GM23338 (cell line): ENCODE data around the gene PDCD2L.
"Not testable (repeated sequence)": the region's sequence is repeated elsewhere in the genome, so short reads cannot be mapped to it uniquely, and the experiment has no call there.

Experiments
- CREB1 ChIP-seq: fragments of 250-450 bp; sonication (Bioruptor Pico); IDR thresholded peaks from 2 replicates; pipeline ENCODE4 v1.5.0; 2020; ENCODE audit warnings: low read depth, mild to moderate bottlenecking, moderate library complexity
- EZH2 ChIP-seq: fragments of 200-600 bp; sonication (generic); IDR thresholded peaks from one replicate; pipeline ENCODE4 v1.8.0; 2017; ENCODE audit warnings: antibody characterized with exemption, mild to moderate bottlenecking, low read depth; ENCODE audit not compliant: unreplicated experiment
- EZH2phosphoT487 ChIP-seq: fragments of 200-600 bp; sonication (generic); IDR thresholded peaks from one replicate; pipeline ENCODE4 v1.8.1; 2018; ENCODE audit warnings: antibody characterized with exemption; ENCODE audit not compliant: unreplicated experiment
- JUNB ChIP-seq: IDR thresholded peaks from one replicate; pipeline ENCODE4 v1.6.1; 2016; ENCODE audit warnings: antibody characterized with exemption; ENCODE audit not compliant: unreplicated experiment
- NANOG ChIP-seq: IDR thresholded peaks from 2 replicates; pipeline ENCODE4 v1.6.1; 2016; ENCODE audit warnings: antibody characterized with exemption, borderline replicate concordance
- POLR2AphosphoS5 ChIP-seq: IDR thresholded peaks from 2 replicates; pipeline ENCODE4 v1.6.1; 2016; ENCODE audit warnings: antibody characterized with exemption, low read depth
- STAT1 ChIP-seq: IDR thresholded peaks from one replicate; pipeline ENCODE4 v1.6.1; 2016; ENCODE audit warnings: antibody characterized with exemption; ENCODE audit not compliant: unreplicated experiment
- ZNF114 ChIP-seq: fragments of 250-450 bp; sonication (Bioruptor Pico); IDR thresholded peaks from 2 replicates; pipeline ENCODE4 v1.5.0; 2020; ENCODE audit warnings: mild to moderate bottlenecking, moderate library complexity
- ZNF331 ChIP-seq: fragments of 250-450 bp; sonication (Bioruptor Pico); IDR thresholded peaks from 2 replicates; pipeline ENCODE4 v1.5.0; 2020; ENCODE audit warnings: low read depth, mild to moderate bottlenecking, moderate library complexity
- TF ChIP-seq, protein P1 (sequence below), 2 experiments: fragments of 200-600 bp in 1 of 2; sonication (generic) in 1 of 2; conservative IDR thresholded peaks; 2 replicates each; pipeline versions ENCODE4 v1.5.1 to v1.6.1; 2016 to 2017; ENCODE audit warnings: antibody characterized with exemption in 2 of 2, low read depth in 2 of 2, mild to moderate bottlenecking in 2 of 2, moderate library complexity in 1 of 2
- TF ChIP-seq, protein P2 (sequence below): IDR thresholded peaks from one replicate; pipeline ENCODE4 v1.6.1; 2018; ENCODE audit warnings: antibody characterized with exemption; ENCODE audit not compliant: unreplicated experiment
- TF ChIP-seq, protein P3 (sequence below): fragments of 250-450 bp; sonication (Bioruptor Pico); IDR thresholded peaks from 2 replicates; pipeline ENCODE4 v1.5.0; 2020; ENCODE audit warnings: mild to moderate bottlenecking, moderate library complexity
- TF ChIP-seq, protein P4 (sequence below): IDR thresholded peaks from 2 replicates; pipeline ENCODE4 v1.6.1; 2016; ENCODE audit warnings: antibody characterized with exemption

DNA sequence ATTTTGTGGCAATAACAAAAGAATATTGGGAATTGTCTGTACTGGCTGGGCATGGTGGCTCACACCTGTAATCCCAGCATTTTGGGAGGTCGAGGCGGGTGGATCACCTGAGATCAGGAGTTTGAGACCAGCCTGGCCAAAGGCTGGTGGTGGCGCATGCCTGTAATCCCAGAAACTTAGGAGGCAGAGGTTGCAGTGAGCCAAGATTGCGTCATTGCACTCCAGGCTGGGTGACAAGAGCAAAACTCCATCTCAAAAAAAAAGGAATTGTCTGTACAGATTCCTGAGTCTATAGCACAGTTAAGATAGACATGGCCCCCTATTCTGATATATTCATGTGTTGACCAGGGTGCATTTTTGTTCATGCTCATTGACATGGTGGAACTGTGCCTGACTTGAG lies 60.6 kb downstream of the PDCD2L start:
- TF ChIP-seq, protein P1, sequence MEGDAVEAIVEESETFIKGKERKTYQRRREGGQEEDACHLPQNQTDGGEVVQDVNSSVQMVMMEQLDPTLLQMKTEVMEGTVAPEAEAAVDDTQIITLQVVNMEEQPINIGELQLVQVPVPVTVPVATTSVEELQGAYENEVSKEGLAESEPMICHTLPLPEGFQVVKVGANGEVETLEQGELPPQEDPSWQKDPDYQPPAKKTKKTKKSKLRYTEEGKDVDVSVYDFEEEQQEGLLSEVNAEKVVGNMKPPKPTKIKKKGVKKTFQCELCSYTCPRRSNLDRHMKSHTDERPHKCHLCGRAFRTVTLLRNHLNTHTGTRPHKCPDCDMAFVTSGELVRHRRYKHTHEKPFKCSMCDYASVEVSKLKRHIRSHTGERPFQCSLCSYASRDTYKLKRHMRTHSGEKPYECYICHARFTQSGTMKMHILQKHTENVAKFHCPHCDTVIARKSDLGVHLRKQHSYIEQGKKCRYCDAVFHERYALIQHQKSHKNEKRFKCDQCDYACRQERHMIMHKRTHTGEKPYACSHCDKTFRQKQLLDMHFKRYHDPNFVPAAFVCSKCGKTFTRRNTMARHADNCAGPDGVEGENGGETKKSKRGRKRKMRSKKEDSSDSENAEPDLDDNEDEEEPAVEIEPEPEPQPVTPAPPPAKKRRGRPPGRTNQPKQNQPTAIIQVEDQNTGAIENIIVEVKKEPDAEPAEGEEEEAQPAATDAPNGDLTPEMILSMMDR (conservative IDR thresholded peaks at IDR 0.05; ENCODE audit: low read depth in 2 of 2) = not testable (repeated sequence)
- TF ChIP-seq POLR2AphosphoS5; EZH2phosphoT487; ZNF114 (CRISPR knock-in tag); JUNB; EZH2; CREB1; ZNF331 (CRISPR knock-in tag); STAT1; NANOG: not testable (repeated sequence)
- TF ChIP-seq, protein P2, sequence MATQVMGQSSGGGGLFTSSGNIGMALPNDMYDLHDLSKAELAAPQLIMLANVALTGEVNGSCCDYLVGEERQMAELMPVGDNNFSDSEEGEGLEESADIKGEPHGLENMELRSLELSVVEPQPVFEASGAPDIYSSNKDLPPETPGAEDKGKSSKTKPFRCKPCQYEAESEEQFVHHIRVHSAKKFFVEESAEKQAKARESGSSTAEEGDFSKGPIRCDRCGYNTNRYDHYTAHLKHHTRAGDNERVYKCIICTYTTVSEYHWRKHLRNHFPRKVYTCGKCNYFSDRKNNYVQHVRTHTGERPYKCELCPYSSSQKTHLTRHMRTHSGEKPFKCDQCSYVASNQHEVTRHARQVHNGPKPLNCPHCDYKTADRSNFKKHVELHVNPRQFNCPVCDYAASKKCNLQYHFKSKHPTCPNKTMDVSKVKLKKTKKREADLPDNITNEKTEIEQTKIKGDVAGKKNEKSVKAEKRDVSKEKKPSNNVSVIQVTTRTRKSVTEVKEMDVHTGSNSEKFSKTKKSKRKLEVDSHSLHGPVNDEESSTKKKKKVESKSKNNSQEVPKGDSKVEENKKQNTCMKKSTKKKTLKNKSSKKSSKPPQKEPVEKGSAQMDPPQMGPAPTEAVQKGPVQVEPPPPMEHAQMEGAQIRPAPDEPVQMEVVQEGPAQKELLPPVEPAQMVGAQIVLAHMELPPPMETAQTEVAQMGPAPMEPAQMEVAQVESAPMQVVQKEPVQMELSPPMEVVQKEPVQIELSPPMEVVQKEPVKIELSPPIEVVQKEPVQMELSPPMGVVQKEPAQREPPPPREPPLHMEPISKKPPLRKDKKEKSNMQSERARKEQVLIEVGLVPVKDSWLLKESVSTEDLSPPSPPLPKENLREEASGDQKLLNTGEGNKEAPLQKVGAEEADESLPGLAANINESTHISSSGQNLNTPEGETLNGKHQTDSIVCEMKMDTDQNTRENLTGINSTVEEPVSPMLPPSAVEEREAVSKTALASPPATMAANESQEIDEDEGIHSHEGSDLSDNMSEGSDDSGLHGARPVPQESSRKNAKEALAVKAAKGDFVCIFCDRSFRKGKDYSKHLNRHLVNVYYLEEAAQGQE = not testable (repeated sequence)
- TF ChIP-seq, protein P3, sequence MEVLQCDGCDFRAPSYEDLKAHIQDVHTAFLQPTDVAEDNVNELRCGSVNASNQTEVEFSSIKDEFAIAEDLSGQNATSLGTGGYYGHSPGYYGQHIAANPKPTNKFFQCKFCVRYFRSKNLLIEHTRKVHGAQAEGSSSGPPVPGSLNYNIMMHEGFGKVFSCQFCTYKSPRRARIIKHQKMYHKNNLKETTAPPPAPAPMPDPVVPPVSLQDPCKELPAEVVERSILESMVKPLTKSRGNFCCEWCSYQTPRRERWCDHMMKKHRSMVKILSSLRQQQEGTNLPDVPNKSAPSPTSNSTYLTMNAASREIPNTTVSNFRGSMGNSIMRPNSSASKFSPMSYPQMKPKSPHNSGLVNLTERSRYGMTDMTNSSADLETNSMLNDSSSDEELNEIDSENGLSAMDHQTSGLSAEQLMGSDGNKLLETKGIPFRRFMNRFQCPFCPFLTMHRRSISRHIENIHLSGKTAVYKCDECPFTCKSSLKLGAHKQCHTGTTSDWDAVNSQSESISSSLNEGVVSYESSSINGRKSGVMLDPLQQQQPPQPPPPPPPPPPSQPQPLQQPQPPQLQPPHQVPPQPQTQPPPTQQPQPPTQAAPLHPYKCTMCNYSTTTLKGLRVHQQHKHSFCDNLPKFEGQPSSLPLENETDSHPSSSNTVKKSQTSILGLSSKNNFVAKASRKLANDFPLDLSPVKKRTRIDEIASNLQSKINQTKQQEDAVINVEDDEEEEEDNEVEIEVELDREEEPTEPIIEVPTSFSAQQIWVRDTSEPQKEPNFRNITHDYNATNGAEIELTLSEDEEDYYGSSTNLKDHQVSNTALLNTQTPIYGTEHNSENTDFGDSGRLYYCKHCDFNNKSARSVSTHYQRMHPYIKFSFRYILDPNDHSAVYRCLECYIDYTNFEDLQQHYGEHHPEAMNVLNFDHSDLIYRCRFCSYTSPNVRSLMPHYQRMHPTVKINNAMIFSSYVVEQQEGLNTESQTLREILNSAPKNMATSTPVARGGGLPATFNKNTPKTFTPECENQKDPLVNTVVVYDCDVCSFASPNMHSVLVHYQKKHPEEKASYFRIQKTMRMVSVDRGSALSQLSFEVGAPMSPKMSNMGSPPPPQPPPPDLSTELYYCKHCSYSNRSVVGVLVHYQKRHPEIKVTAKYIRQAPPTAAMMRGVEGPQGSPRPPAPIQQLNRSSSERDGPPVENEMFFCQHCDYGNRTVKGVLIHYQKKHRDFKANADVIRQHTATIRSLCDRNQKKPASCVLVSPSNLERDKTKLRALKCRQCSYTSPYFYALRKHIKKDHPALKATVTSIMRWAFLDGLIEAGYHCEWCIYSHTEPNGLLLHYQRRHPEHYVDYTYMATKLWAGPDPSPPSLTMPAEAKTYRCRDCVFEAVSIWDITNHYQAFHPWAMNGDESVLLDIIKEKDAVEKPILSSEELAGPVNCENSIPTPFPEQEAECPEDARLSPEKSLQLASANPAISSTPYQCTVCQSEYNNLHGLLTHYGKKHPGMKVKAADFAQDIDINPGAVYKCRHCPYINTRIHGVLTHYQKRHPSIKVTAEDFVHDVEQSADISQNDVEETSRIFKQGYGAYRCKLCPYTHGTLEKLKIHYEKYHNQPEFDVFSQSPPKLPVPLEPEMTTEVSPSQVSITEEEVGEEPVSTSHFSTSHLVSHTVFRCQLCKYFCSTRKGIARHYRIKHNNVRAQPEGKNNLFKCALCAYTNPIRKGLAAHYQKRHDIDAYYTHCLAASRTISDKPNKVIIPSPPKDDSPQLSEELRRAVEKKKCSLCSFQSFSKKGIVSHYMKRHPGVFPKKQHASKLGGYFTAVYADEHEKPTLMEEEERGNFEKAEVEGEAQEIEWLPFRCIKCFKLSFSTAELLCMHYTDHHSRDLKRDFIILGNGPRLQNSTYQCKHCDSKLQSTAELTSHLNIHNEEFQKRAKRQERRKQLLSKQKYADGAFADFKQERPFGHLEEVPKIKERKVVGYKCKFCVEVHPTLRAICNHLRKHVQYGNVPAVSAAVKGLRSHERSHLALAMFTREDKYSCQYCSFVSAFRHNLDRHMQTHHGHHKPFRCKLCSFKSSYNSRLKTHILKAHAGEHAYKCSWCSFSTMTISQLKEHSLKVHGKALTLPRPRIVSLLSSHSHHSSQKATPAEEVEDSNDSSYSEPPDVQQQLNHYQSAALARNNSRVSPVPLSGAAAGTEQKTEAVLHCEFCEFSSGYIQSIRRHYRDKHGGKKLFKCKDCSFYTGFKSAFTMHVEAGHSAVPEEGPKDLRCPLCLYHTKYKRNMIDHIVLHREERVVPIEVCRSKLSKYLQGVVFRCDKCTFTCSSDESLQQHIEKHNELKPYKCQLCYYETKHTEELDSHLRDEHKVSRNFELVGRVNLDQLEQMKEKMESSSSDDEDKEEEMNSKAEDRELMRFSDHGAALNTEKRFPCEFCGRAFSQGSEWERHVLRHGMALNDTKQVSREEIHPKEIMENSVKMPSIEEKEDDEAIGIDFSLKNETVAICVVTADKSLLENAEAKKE (CRISPR knock-in tag) = not testable (repeated sequence)
- TF ChIP-seq, protein P4, sequence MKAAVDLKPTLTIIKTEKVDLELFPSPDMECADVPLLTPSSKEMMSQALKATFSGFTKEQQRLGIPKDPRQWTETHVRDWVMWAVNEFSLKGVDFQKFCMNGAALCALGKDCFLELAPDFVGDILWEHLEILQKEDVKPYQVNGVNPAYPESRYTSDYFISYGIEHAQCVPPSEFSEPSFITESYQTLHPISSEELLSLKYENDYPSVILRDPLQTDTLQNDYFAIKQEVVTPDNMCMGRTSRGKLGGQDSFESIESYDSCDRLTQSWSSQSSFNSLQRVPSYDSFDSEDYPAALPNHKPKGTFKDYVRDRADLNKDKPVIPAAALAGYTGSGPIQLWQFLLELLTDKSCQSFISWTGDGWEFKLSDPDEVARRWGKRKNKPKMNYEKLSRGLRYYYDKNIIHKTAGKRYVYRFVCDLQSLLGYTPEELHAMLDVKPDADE = not testable (repeated sequence)
